HG03432 (cell line): ENCODE results near the gene KBTBD12.
"Not testable (repeated sequence)": the region's sequence is repeated elsewhere in the genome, so short reads cannot be mapped to it uniquely, and the experiment has no call there.

Experiments
- ATAC-seq: cut with Tn5 transposase; IDR thresholded peaks from one replicate; pipeline ENCODE4 v1.9.1; 2021; ENCODE audit warnings: mild to moderate bottlenecking, moderate library complexity; ENCODE audit not compliant: unreplicated experiment

KBTBD12 gene

GRCh38 chr3:127915115-127915936 is at the start of gene KBTBD12:
KBTBD12 (plus strand) TSS chr3:127915232; CDS start chr3:127923062, 7,830 bp downstream.
- no peak for ATAC-seq

- no peak for ATAC-seq
These were observed 49.1 kb upstream of the KBTBD12 start for GRCh38 chr3:127865941-127866340.

- no peak for ATAC-seq
These were observed 47.6 kb upstream of the KBTBD12 start for GRCh38 chr3:127867412-127867811.

- no peak for ATAC-seq
These were observed 47.0 kb upstream of the KBTBD12 start for GRCh38 chr3:127867986-127868385.

GRCh38 chr3:127870156-127870555 is 44.9 kb upstream of the KBTBD12 start:
- no peak for ATAC-seq

GRCh38 chr3:127874097-127874496 is 40.9 kb upstream of the KBTBD12 start:
- not testable (repeated sequence) for ATAC-seq

- no peak for ATAC-seq
These were observed 33.4 kb upstream of the KBTBD12 start for GRCh38 chr3:127881586-127881985.

- ATAC-seq = no peak
These were observed 31.0 kb upstream of the KBTBD12 start for GRCh38 chr3:127884041-127884440.

GRCh38 chr3:127886231-127886955 is 28.6 kb upstream of the KBTBD12 start:
- no peak for ATAC-seq

- ATAC-seq = no peak
These were observed 28.1 kb upstream of the KBTBD12 start for GRCh38 chr3:127886956-127887231.

- ATAC-seq = no peak
These were observed 27.7 kb upstream of the KBTBD12 start for GRCh38 chr3:127887321-127887720.

GRCh38 chr3:127888156-127888555 is 26.9 kb upstream of the KBTBD12 start:
- ATAC-seq = no peak

- no peak for ATAC-seq
These were observed 26.4 kb upstream of the KBTBD12 start for GRCh38 chr3:127888564-127889107.

- ATAC-seq = no peak
These were observed 25.6 kb upstream of the KBTBD12 start for GRCh38 chr3:127889461-127889863.

- no peak for ATAC-seq
These were observed 24.9 kb upstream of the KBTBD12 start for GRCh38 chr3:127889976-127890650.

- ATAC-seq = not testable (repeated sequence)
These were observed 24.3 kb upstream of the KBTBD12 start for GRCh38 chr3:127890651-127891290.

- ATAC-seq = no peak
These were observed 20.6 kb upstream of the KBTBD12 start for GRCh38 chr3:127894481-127894880.

GRCh38 chr3:127899200-127899599 is 15.8 kb upstream of the KBTBD12 start:
- no peak for ATAC-seq

- no peak for ATAC-seq
These were observed 15.3 kb upstream of the KBTBD12 start for GRCh38 chr3:127899766-127900165.

GRCh38 chr3:127900536-127900935 is 14.5 kb upstream of the KBTBD12 start:
- ATAC-seq = no peak

GRCh38 chr3:127902486-127902885 is 12.5 kb upstream of the KBTBD12 start:
- no peak for ATAC-seq
